ENCODE results near the gene MUC22.

Gene MUC22

DNA sequence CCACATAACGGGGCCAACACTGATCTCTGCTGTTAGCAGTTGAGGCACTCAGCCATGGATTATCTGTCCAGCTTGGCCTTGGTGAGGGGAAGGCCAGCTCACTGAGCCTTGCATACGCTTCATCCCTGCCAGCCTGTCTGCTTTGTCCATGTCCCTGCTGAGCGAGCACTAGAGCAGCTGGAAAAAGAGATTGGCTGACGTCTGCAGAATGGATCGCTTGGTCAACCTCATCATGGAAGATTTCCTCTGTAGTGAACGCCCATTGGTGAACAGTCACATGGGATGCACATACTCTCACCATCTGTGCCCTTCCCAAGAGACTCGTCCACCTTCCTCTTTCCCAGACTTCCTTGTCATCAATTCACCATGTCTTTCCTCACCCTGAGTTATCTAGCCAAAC lies 26.9 kb downstream of the MUC22 start:
- no peaks in the 10 kb centered on the region for H3K27me3 ChIP-seq (ENCODE audit: low read length)
- no peak overlapping the region for H2AFZ ChIP-seq (ENCODE audit: low read depth, low read length, severe bottlenecking)
- no peaks in the 10 kb centered on the region for H3K9me2 ChIP-seq (replicated peaks; ENCODE audit: insufficient read depth, low read length)
- H3F3A ChIP-seq (ENCODE audit: insufficient read depth), result no peaks in the 10 kb centered on the region
- H3K4me3 ChIP-seq (ENCODE audit: insufficient read depth, low read length, poor library complexity, severe bottlenecking), result no peak overlapping the region
- H3K79me2 ChIP-seq (ENCODE audit: insufficient read depth, low read length), result no peaks in the 10 kb centered on the region
- H4K20me1 ChIP-seq (ENCODE audit: low read depth, low read length), result no peaks in the 10 kb centered on the region
- no peak overlapping the region for H3K9ac ChIP-seq (ENCODE audit: low read length)
- no peak overlapping the region for H3K27ac ChIP-seq (ENCODE audit: low read depth, low read length)
- H3K9me3 ChIP-seq (ENCODE audit: insufficient read depth, low read length), result no peaks in the 10 kb centered on the region
- H3K4me2 ChIP-seq (ENCODE audit: low read depth, low read length, poor library complexity, severe bottlenecking), result no peak overlapping the region
- TF ChIP-seq, protein P1, sequence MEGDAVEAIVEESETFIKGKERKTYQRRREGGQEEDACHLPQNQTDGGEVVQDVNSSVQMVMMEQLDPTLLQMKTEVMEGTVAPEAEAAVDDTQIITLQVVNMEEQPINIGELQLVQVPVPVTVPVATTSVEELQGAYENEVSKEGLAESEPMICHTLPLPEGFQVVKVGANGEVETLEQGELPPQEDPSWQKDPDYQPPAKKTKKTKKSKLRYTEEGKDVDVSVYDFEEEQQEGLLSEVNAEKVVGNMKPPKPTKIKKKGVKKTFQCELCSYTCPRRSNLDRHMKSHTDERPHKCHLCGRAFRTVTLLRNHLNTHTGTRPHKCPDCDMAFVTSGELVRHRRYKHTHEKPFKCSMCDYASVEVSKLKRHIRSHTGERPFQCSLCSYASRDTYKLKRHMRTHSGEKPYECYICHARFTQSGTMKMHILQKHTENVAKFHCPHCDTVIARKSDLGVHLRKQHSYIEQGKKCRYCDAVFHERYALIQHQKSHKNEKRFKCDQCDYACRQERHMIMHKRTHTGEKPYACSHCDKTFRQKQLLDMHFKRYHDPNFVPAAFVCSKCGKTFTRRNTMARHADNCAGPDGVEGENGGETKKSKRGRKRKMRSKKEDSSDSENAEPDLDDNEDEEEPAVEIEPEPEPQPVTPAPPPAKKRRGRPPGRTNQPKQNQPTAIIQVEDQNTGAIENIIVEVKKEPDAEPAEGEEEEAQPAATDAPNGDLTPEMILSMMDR (IDR thresholded peaks at IDR 0.05; ENCODE audit: insufficient read depth, low read length, poor library complexity, severe bottlenecking), result no peak
- TF ChIP-seq EZH2phosphoT487 (conservative IDR thresholded peaks at IDR 0.05; ENCODE audit: low read length), result no peak
- H3K36me3 ChIP-seq (ENCODE audit: low read length), result no peaks in the 10 kb centered on the region

DNA sequence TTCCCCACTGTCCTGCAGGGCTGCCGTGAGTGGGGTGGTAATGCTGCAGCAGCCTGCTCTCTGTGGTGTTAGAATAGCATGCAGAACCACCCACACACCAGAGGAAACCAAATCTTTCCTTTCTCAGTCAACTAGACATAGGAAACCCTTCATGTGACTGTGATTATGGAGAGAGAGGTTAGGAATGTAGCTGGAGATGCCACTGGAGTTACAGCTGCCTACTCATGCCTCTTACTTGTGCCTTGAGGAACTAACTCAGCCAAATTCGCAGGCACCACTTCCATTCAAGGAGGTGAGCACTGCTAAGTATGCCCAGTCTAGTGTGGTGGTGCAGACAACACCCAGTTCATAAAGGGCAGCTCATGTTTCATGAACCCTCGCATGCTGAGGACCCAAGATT lies 27.4 kb downstream of the MUC22 start:
- Histone ChIP-seq H3K27ac (ENCODE audit: low read depth, low read length) (no peak overlapping the region), H3K4me2 (ENCODE audit: low read depth, low read length, poor library complexity, severe bottlenecking) (no peak overlapping the region), H3K79me2 (ENCODE audit: insufficient read depth, low read length) (no peaks in the 10 kb centered on the region), H3F3A (ENCODE audit: insufficient read depth) (no peaks in the 10 kb centered on the region), H2AFZ (ENCODE audit: low read depth, low read length, severe bottlenecking) (no peak overlapping the region), H3K4me3 (ENCODE audit: insufficient read depth, low read length, poor library complexity, severe bottlenecking) (no peak overlapping the region), H3K9ac (ENCODE audit: low read length) (no peak overlapping the region), H3K36me3 (ENCODE audit: low read length) (no peaks in the 10 kb centered on the region), H4K20me1 (ENCODE audit: low read depth, low read length) (no peaks in the 10 kb centered on the region), H3K9me2 (replicated peaks; ENCODE audit: insufficient read depth, low read length) (no peaks in the 10 kb centered on the region), H3K9me3 (ENCODE audit: insufficient read depth, low read length) (no peaks in the 10 kb centered on the region), H3K27me3 (ENCODE audit: low read length) (no peaks in the 10 kb centered on the region)
- TF ChIP-seq, protein P1 (IDR thresholded peaks at IDR 0.05; ENCODE audit: insufficient read depth, low read length, poor library complexity, severe bottlenecking), result no peak
- TF ChIP-seq EZH2phosphoT487 (conservative IDR thresholded peaks at IDR 0.05; ENCODE audit: low read length), result no peak

DNA sequence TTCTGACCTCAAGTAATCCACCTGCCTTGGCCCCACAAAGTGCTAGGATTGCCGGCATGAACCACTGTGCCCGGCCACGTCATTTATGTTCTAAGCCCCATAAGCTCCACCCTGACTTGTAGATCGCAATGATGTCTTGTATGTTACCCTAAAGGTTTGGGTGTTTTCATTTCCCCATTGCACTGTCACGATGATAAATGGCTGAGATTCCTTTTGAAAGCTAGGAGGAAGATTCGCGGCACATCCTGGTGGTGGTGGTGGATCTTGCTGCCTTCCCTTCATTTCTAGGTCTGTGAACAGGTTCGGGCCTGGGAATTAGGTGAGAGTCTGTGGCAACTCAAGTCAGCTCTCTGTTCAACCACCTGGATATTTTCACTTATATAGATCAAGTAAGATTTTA lies 28.3 kb downstream of the MUC22 start:
- H3K9me2 ChIP-seq (replicated peaks; ENCODE audit: insufficient read depth, low read length), result no peaks in the 10 kb centered on the region
- no peak overlapping the region for H3K27ac ChIP-seq (ENCODE audit: low read depth, low read length)
- H2AFZ ChIP-seq (ENCODE audit: low read depth, low read length, severe bottlenecking), result no peak overlapping the region
- TF ChIP-seq EZH2phosphoT487 (conservative IDR thresholded peaks at IDR 0.05; ENCODE audit: low read length), result no peak
- TF ChIP-seq, protein P1 (IDR thresholded peaks at IDR 0.05; ENCODE audit: insufficient read depth, low read length, poor library complexity, severe bottlenecking), result no peak
- no peaks in the 10 kb centered on the region for H4K20me1 ChIP-seq (ENCODE audit: low read depth, low read length)
- no peaks in the 10 kb centered on the region for H3K27me3 ChIP-seq (ENCODE audit: low read length)
- H3F3A ChIP-seq (ENCODE audit: insufficient read depth), result no peaks in the 10 kb centered on the region
- H3K79me2 ChIP-seq (ENCODE audit: insufficient read depth, low read length), result no peaks in the 10 kb centered on the region
- no peaks in the 10 kb centered on the region for H3K9me3 ChIP-seq (ENCODE audit: insufficient read depth, low read length)
- H3K36me3 ChIP-seq (ENCODE audit: low read length), result no peaks in the 10 kb centered on the region
- no peak overlapping the region for H3K4me3 ChIP-seq (ENCODE audit: insufficient read depth, low read length, poor library complexity, severe bottlenecking)
- H3K9ac ChIP-seq (ENCODE audit: low read length), result no peak overlapping the region
- no peak overlapping the region for H3K4me2 ChIP-seq (ENCODE audit: low read depth, low read length, poor library complexity, severe bottlenecking)
